HCT116 (cell line): ENCODE measurements around the gene NEK1. TPM values are rescaled to one million over a fixed set of nuclear protein-coding genes. Genes with fewer than 3 reads are reported as not detected.

ENCODE experiments used
- ATAC-seq: fragments of 200-7000 bp; cut with Tn5 transposase; 2 replicates; pipeline ENCODE4 v1.9.1; 2020; ENCODE audit warnings: mild to moderate bottlenecking, moderate library complexity
- BruUV-seq: library from RNA; stranded (reverse); fragments of 400-500 nt; replicated peaks from 2 replicates; lab custom pipeline; 2021; lab: Mats Ljungman, UMichigan
- CTCF ChIA-PET: fragments of 300-600 bp; sonication (Branson Sonifier 250); formaldehyde crosslinking; loops from one replicate; lab custom pipeline; 2021; ENCODE audit warnings: antibody characterized with exemption; lab: Charles Lee
- POLR2A ChIA-PET: fragments of 300-600, 350-600 bp; sonication (Branson Sonifier 250); formaldehyde crosslinking; loops from one replicate; lab custom pipeline; 2021; ENCODE audit warnings: antibody characterized with exemption; lab: Charles Lee
- RAD21 ChIA-PET, 2 experiments: fragments of 300-600 bp; sonication (Branson Sonifier 250); formaldehyde crosslinking; loops; one replicate each; lab custom pipeline; 2023; ENCODE audit warnings: low total read pairs in 2 of 2; ENCODE audit not compliant: uncharacterized antibody in 2 of 2, unreplicated experiment in 2 of 2, low non-redundant PET in 1 of 2; lab: Charles Lee
- DNase-seq: peaks from one replicate; pipeline ENCODE4 v3.0.0-alpha.2; 2010; ENCODE audit warnings: low read depth, low spot score
- H2AFZ ChIP-seq: fragments of 200-600 bp; shearing (Covaris generic), sonication (generic); 2 replicates; pipeline ENCODE4 v1.6.1; 2017; ENCODE audit warnings: low read depth, mixed run types, mixed read lengths, antibody characterized with exemption, low read length; ENCODE audit not compliant: poor library complexity, severe bottlenecking
- H3K27ac ChIP-seq: 2 replicates; pipeline ENCODE4 v1.5.1; 2012; ENCODE audit warnings: low read depth, low read length
- H3K27me3 ChIP-seq: fragments of 200-600 bp; sonication (generic); 2 replicates; pipeline ENCODE4 v1.6.1; 2016; ENCODE audit warnings: mixed run types, low read length, mixed read lengths; ENCODE audit not compliant: insufficient read depth
- H3K36me3 ChIP-seq, 2 experiments: fragments of 200-500 bp in 1 of 2; fragments of 200-600 bp in 1 of 2; sonication (Bioruptor generic) in 1 of 2; sonication (generic) in 1 of 2; 2 replicates each; pipeline versions ENCODE4 v1.5.1 to v1.6.1; 2014 to 2016; ENCODE audit warnings: low read length in 2 of 2, inconsistent platforms in 1 of 2, mixed read lengths in 1 of 2, mixed run types in 1 of 2; ENCODE audit not compliant: insufficient read depth in 2 of 2, control insufficient read depth in 1 of 2
- H3K4me1 ChIP-seq, 2 experiments: fragments of 200-600 bp in 1 of 2; sonication (generic) in 1 of 2; 2 replicates each; pipeline versions ENCODE4 v1.5.1 to v1.6.1; 2012 to 2017; ENCODE audit warnings: low read length in 2 of 2, inconsistent platforms in 1 of 2, mild to moderate bottlenecking in 1 of 2, mixed read lengths in 1 of 2, mixed run types in 1 of 2, moderate library complexity in 1 of 2; ENCODE audit not compliant: insufficient read depth in 2 of 2, control insufficient read depth in 1 of 2
- H3K4me2 ChIP-seq: fragments of 200-600 bp; sonication (generic); 2 replicates; pipeline ENCODE4 v1.6.1; 2017; ENCODE audit warnings: mixed run types, low read length, mixed read lengths
- H3K4me3 ChIP-seq, 2 experiments: fragments of 200-600 bp in 1 of 2; sonication (generic) in 1 of 2; replicated peaks in 1 of 2; 2 replicates each; pipeline ENCODE4 v1.5.1; 2011 to 2016; ENCODE audit warnings: low read length in 2 of 2, control low read depth in 1 of 2, low read depth in 1 of 2, mild to moderate bottlenecking in 1 of 2, mixed read lengths in 1 of 2, mixed run types in 1 of 2
- H3K79me2 ChIP-seq: fragments of 200-600 bp; sonication (generic); 2 replicates; pipeline ENCODE4 v1.6.1; 2017; ENCODE audit warnings: mild to moderate bottlenecking, mixed run types, low read length, moderate library complexity, mixed read lengths; ENCODE audit not compliant: insufficient read depth
- H3K9ac ChIP-seq: fragments of 200-600 bp; sonication (generic); 2 replicates; pipeline ENCODE4 v1.6.1; 2016; ENCODE audit warnings: low read length, mixed read lengths
- H3K9me2 ChIP-seq: fragments of 200-600 bp; sonication (generic), shearing (Covaris generic); 2 replicates; pipeline ENCODE4 v1.6.1; 2017; ENCODE audit warnings: mixed run types, mild to moderate bottlenecking, moderate library complexity; ENCODE audit not compliant: insufficient read depth
- H3K9me3 ChIP-seq, 2 experiments: fragments of 200-500 bp in 1 of 2; fragments of 200-600 bp in 1 of 2; sonication (Bioruptor generic) in 1 of 2; sonication (generic) in 1 of 2; 2 replicates each; pipeline ENCODE4 v1.6.1; 2014 to 2017; ENCODE audit warnings: low read length in 2 of 2, mixed read lengths in 2 of 2, inconsistent platforms in 1 of 2, low read depth in 1 of 2, mild to moderate bottlenecking in 1 of 2, mixed run types in 1 of 2, moderate library complexity in 1 of 2; ENCODE audit not compliant: control insufficient read depth in 1 of 2, insufficient read depth in 1 of 2
- H4K20me1 ChIP-seq: fragments of 200-600 bp; sonication (generic), shearing (Covaris generic); 2 replicates; pipeline ENCODE4 v1.6.1; 2017; ENCODE audit warnings: mixed run types, mild to moderate bottlenecking, moderate library complexity; ENCODE audit not compliant: insufficient read depth
- CEBPB ChIP-seq: IDR thresholded peaks from 2 replicates; pipeline ENCODE4 v1.6.1; 2012; ENCODE audit warnings: low read depth
- ELF1 ChIP-seq: IDR thresholded peaks from 2 replicates; pipeline ENCODE4 v1.6.1; 2012; ENCODE audit warnings: low read depth, borderline replicate concordance
- EZH2phosphoT487 ChIP-seq: fragments of 200-600 bp; IDR thresholded peaks from 2 replicates; pipeline ENCODE4 v1.6.1; 2018; ENCODE audit warnings: antibody characterized with exemption, borderline replicate concordance
- JUND ChIP-seq: IDR thresholded peaks from 2 replicates; pipeline ENCODE4 v1.6.1; 2012
- POLR2A ChIP-seq: IDR thresholded peaks from 2 replicates; pipeline ENCODE4 v1.7.0; 2011; ENCODE audit warnings: borderline replicate concordance; ENCODE audit not compliant: insufficient read depth, insufficient read length; ENCODE audit errors: extremely low read depth
- POLR2AphosphoS5 ChIP-seq: IDR thresholded peaks from 2 replicates; pipeline ENCODE4 v1.6.1; 2011; ENCODE audit warnings: mild to moderate bottlenecking, low read depth, low read length, moderate library complexity
- RAD21 ChIP-seq: IDR thresholded peaks from 2 replicates; pipeline ENCODE4 v1.6.1; 2012; ENCODE audit warnings: low read depth, mild to moderate bottlenecking
- SIN3A ChIP-seq: IDR thresholded peaks from 2 replicates; pipeline ENCODE4 v1.6.1; 2012; ENCODE audit warnings: low read depth
- SP1 ChIP-seq: IDR thresholded peaks from 2 replicates; pipeline ENCODE4 v1.6.1; 2012; ENCODE audit warnings: low read depth
- SRF ChIP-seq: IDR thresholded peaks from 2 replicates; pipeline ENCODE4 v1.6.1; 2012; ENCODE audit warnings: low read depth
- YY1 ChIP-seq: IDR thresholded peaks from 2 replicates; pipeline ENCODE4 v1.6.1; 2011; ENCODE audit warnings: low read length, low read depth, moderate library complexity, mild to moderate bottlenecking; ENCODE audit not compliant: insufficient replicate concordance; ENCODE audit errors: extremely low read depth
- ZFX ChIP-seq: fragments of 450-650 bp; IDR thresholded peaks from 2 replicates; pipeline ENCODE4 v1.6.1; 2017
- ZNF274 ChIP-seq: fragments of 200-500 bp; sonication (Bioruptor generic); IDR thresholded peaks from 2 replicates; pipeline ENCODE4 v1.6.1; 2014; ENCODE audit warnings: mild to moderate bottlenecking, low read depth, low read length, inconsistent platforms
- intact Hi-C: fragments of 100-400 bp; cut with micrococcal nuclease; formaldehyde crosslinking; loops from 2 replicates; pipeline ENCODE4 v1.10.0; 2022
- total RNA-seq: library from RNA; stranded (reverse); gene quantifications from one replicate; pipeline ENCODE4 v1.2.1, GENCODE V29; 2021; ENCODE audit not compliant: unreplicated experiment
- TF ChIP-seq, protein P1 (sequence below), 3 experiments: fragments of 200-600 bp in 1 of 3; sonication (generic) in 1 of 3; IDR thresholded peaks in 2 of 3; conservative IDR thresholded peaks in 1 of 3; 2 replicates each; pipeline ENCODE4 v1.5.1; 2012 to 2017; ENCODE audit warnings: low read depth in 2 of 3, low read length in 2 of 3, antibody characterized with exemption in 1 of 3, borderline replicate concordance in 1 of 3, control low read depth in 1 of 3, mild to moderate bottlenecking in 1 of 3, mixed read lengths in 1 of 3, mixed run types in 1 of 3, moderate library complexity in 1 of 3; ENCODE audit not compliant: insufficient read depth in 1 of 3
- TF ChIP-seq, protein P2 (sequence below): IDR thresholded peaks from 2 replicates; pipeline ENCODE4 v1.6.1; 2012

The NEK1 gene
- total RNA-seq, 1 experiment from 2014 or later = 13.3 TPM

DNA sequence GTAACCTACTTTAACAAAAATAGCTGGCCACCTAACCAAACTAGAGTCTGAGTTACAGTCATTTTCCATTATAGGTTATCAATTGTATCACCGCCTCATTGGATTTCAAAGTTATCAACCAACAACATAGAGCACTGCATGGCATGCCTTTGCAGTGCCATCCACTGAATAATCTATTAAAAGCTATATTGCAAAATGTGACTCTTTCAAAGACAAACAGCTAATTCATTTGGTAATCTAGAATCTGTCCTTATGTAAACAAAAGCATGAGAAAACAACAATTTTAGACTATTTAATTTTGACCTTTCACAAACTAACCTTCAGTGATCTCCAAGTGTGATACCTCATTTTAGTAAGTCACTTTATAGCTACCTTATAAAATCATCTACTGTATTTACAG lies 197.5 kb downstream of the NEK1 start:
- ChIA-PET CTCF (no interaction called here), POLR2A (interaction anchor here (0.5 kb wide), 1 partner anchor 18 kb away, joined by 3 read pairs; no protein-coding TSS in a partner anchor), RAD21 (no interaction called here)
- DNase-seq (no peak), ATAC-seq (no peak)
- H3K4me2 ChIP-seq = no peak overlapping the region
- no peaks in the 10 kb centered on the region for H3K9me3 ChIP-seq
- no peak overlapping the region for H3K4me3 ChIP-seq
- intact Hi-C loops = no loop called here
- H3K9me2 ChIP-seq = no peaks in the 10 kb centered on the region
- TF ChIP-seq, protein P1, sequence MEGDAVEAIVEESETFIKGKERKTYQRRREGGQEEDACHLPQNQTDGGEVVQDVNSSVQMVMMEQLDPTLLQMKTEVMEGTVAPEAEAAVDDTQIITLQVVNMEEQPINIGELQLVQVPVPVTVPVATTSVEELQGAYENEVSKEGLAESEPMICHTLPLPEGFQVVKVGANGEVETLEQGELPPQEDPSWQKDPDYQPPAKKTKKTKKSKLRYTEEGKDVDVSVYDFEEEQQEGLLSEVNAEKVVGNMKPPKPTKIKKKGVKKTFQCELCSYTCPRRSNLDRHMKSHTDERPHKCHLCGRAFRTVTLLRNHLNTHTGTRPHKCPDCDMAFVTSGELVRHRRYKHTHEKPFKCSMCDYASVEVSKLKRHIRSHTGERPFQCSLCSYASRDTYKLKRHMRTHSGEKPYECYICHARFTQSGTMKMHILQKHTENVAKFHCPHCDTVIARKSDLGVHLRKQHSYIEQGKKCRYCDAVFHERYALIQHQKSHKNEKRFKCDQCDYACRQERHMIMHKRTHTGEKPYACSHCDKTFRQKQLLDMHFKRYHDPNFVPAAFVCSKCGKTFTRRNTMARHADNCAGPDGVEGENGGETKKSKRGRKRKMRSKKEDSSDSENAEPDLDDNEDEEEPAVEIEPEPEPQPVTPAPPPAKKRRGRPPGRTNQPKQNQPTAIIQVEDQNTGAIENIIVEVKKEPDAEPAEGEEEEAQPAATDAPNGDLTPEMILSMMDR (IDR thresholded peaks at IDR 0.05 in 2 of 3, conservative IDR thresholded peaks at IDR 0.05 in 1 of 3; ENCODE audit: borderline replicate concordance in 1 of 3, insufficient read depth in 1 of 3, low read depth in 2 of 3, low read length in 2 of 3) = no peak
- TF ChIP-seq SIN3A (no peak), EZH2phosphoT487 (no peak), POLR2A (no peak), ZNF274 (no peak), POLR2AphosphoS5 (no peak), ZFX (no peak), ELF1 (no peak)
- H3K9ac ChIP-seq = no peak overlapping the region
- peaks cover 4 to 7% of the 10 kb centered on the region in 2 experiments; a peak in 1 of 4 replicates for H3K4me1 ChIP-seq
- no peak overlapping the region for H2AFZ ChIP-seq
- H3K27me3 ChIP-seq = no peaks in the 10 kb centered on the region
- H3K27ac ChIP-seq = no peak overlapping the region
- H3K36me3 ChIP-seq = no peaks in the 10 kb centered on the region
- no TSS peak for BruUV-seq
- no peaks in the 10 kb centered on the region for H3K79me2 ChIP-seq
- no peaks in the 10 kb centered on the region for H4K20me1 ChIP-seq

DNA sequence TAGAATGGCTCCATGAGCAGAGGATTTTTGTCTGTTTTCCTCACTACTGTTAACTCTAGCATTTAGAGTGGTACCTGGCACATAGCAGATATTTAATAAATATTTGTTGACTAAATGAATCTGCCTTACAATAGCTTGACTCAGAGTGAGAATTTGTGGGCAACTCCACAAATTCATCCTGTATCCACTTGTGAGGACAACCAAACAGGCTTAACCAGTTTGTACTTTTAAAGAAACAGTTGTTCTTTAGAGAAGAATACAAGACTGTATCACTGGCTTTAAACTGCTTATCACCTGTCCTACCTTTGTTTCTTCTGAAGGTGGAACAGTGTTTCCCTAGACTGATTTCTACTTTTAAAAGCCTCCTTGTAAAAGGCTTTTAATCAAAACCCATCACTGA lies 200.3 kb downstream of the NEK1 start:
- ATAC-seq = no peak
- BruUV-seq = no TSS peak
- no peaks in the 10 kb centered on the region for H4K20me1 ChIP-seq
- peaks cover 4 to 6% of the 10 kb centered on the region in 2 experiments; a peak in 1 of 4 replicates for H3K4me1 ChIP-seq
- H3K79me2 ChIP-seq = no peaks in the 10 kb centered on the region
- intact Hi-C loops = no loop called here
- DNase-seq = no peak
- no peaks in the 10 kb centered on the region for H3K27me3 ChIP-seq
- no peak overlapping the region for H3K4me2 ChIP-seq
- ChIA-PET POLR2A (no interaction called here), RAD21 (no interaction called here), CTCF (no interaction called here)
- no peak overlapping the region for H3K9ac ChIP-seq
- H3K9me3 ChIP-seq = no peaks in the 10 kb centered on the region
- H3K27ac ChIP-seq = no peak overlapping the region
- H3K36me3 ChIP-seq = no peaks in the 10 kb centered on the region
- no peak overlapping the region for H3K4me3 ChIP-seq
- no peak overlapping the region for H2AFZ ChIP-seq
- H3K9me2 ChIP-seq = no peaks in the 10 kb centered on the region
- TF ChIP-seq ZFX = no peak
- TF ChIP-seq CEBPB = no peak
- no peak for TF ChIP-seq ELF1
- TF ChIP-seq YY1 = no peak
- no peak for TF ChIP-seq SRF
- no peak for TF ChIP-seq SP1
- TF ChIP-seq, protein P2, sequence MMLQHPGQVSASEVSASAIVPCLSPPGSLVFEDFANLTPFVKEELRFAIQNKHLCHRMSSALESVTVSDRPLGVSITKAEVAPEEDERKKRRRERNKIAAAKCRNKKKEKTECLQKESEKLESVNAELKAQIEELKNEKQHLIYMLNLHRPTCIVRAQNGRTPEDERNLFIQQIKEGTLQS = no peak
- TF ChIP-seq RAD21 = no peak
- no peak for TF ChIP-seq JUND
- no peak for TF ChIP-seq ZNF274
- TF ChIP-seq, protein P1 (IDR thresholded peaks at IDR 0.05 in 2 of 3, conservative IDR thresholded peaks at IDR 0.05 in 1 of 3; ENCODE audit: borderline replicate concordance in 1 of 3, insufficient read depth in 1 of 3, low read depth in 2 of 3, low read length in 2 of 3) = no peak
